ENCODE measurements around the gene ICE1. TPM values are rescaled to one million over a fixed set of nuclear protein-coding genes. Genes with fewer than 3 reads are reported as not detected.

The ICE1 gene
- polyA plus RNA-seq, 1 experiment: 23.4 TPM

GRCh38 chr5:5480481-5481111 lies 58.1 kb downstream of the ICE1 start:
- CTCF ChIA-PET: interaction anchor here (1.2 kb wide), 1 partner anchor 9 kb away, joined by 3 read pairs; no protein-coding TSS in a partner anchor
- Histone ChIP-seq H3K27ac (ENCODE audit: low read depth, low read length) (no peak overlapping the region), H3K9me3 (ENCODE audit: control insufficient read depth, insufficient read depth, low read length) (no peaks in the 10 kb centered on the region), H3K4me3 (ENCODE audit: low read depth, low read length) (no peak overlapping the region), H3K27me3 (ENCODE audit: control insufficient read depth, insufficient read depth, low read length) (no peaks in the 10 kb centered on the region)
- POLR2A ChIA-PET: interaction anchor here (0.6 kb wide), 1 partner anchor 14 kb away, joined by 3 read pairs; no protein-coding TSS in a partner anchor
- TF ChIP-seq CTCF (IDR thresholded peaks at IDR 0.05; ENCODE audit: low read depth, low read length): no peak
- DNase-seq (ENCODE audit: low read depth, low spot score): no peak

GRCh38 chr5:5481206-5481605 lies 58.7 kb downstream of the ICE1 start:
- Histone ChIP-seq H3K9me3 (ENCODE audit: control insufficient read depth, insufficient read depth, low read length) (no peaks in the 10 kb centered on the region), H3K27ac (ENCODE audit: low read depth, low read length) (no peak overlapping the region), H3K4me3 (ENCODE audit: low read depth, low read length) (no peak overlapping the region), H3K27me3 (ENCODE audit: control insufficient read depth, insufficient read depth, low read length) (no peaks in the 10 kb centered on the region)
- no peak for DNase-seq (ENCODE audit: low read depth, low spot score)
- no peak for TF ChIP-seq CTCF (IDR thresholded peaks at IDR 0.05; ENCODE audit: low read depth, low read length)
- ChIA-PET POLR2A (no interaction called here), CTCF (interaction anchor here (1.2 kb wide), 1 partner anchor 8 kb away, joined by 3 read pairs; no protein-coding TSS in a partner anchor)

GRCh38 chr5:5481633-5482032 lies 59.2 kb downstream of the ICE1 start:
- TF ChIP-seq CTCF (IDR thresholded peaks at IDR 0.05; ENCODE audit: low read depth, low read length): no peak
- H3K9me3 ChIP-seq (ENCODE audit: control insufficient read depth, insufficient read depth, low read length): no peaks in the 10 kb centered on the region
- H3K27me3 ChIP-seq (ENCODE audit: control insufficient read depth, insufficient read depth, low read length): no peaks in the 10 kb centered on the region
- POLR2A ChIA-PET: no interaction called here
- H3K27ac ChIP-seq (ENCODE audit: low read depth, low read length): no peak overlapping the region
- H3K4me3 ChIP-seq (ENCODE audit: low read depth, low read length): no peak overlapping the region
- no peak for DNase-seq (ENCODE audit: low read depth, low spot score)
- CTCF ChIA-PET: no interaction called here

- POLR2A ChIA-PET: no interaction called here
- no peak for TF ChIP-seq CTCF (IDR thresholded peaks at IDR 0.05; ENCODE audit: low read depth, low read length)
- H3K27ac ChIP-seq (ENCODE audit: low read depth, low read length): no peak overlapping the region
- no peaks in the 10 kb centered on the region for H3K9me3 ChIP-seq (ENCODE audit: control insufficient read depth, insufficient read depth, low read length)
- no peak for DNase-seq (ENCODE audit: low read depth, low spot score)
- CTCF ChIA-PET: interaction anchor here (0.8 to 2.5 kb wide), 5 partner anchors 8 to 1262 kb away, joined by 3 to 8 read pairs (median 3); no protein-coding TSS in a partner anchor
- H3K4me3 ChIP-seq (ENCODE audit: low read depth, low read length): no peak overlapping the region
- H3K27me3 ChIP-seq (ENCODE audit: control insufficient read depth, insufficient read depth, low read length): no peaks in the 10 kb centered on the region
These were observed 60.9 kb downstream of the ICE1 start for GRCh38 chr5:5483350-5483749.

GRCh38 chr5:5483880-5484598 lies 61.6 kb downstream of the ICE1 start:
- no peak overlapping the region for H3K27ac ChIP-seq (ENCODE audit: low read depth, low read length)
- no peak for DNase-seq (ENCODE audit: low read depth, low spot score)
- ChIA-PET POLR2A (no interaction called here), CTCF (interaction anchor here (0.8 to 2.5 kb wide), 5 partner anchors 8 to 1261 kb away, joined by 3 to 8 read pairs (median 3); no protein-coding TSS in a partner anchor)
- H3K27me3 ChIP-seq (ENCODE audit: control insufficient read depth, insufficient read depth, low read length): no peaks in the 10 kb centered on the region
- no peaks in the 10 kb centered on the region for H3K9me3 ChIP-seq (ENCODE audit: control insufficient read depth, insufficient read depth, low read length)
- no peak for TF ChIP-seq CTCF (IDR thresholded peaks at IDR 0.05; ENCODE audit: low read depth, low read length)
- H3K4me3 ChIP-seq (ENCODE audit: low read depth, low read length): no peak overlapping the region

Measured in AG04450 (cell line).